Measurements from ENCODE around the gene C2CD2L.
"Not testable (repeated sequence)": the region's sequence is repeated elsewhere in the genome, so short reads cannot be mapped to it uniquely, and the experiment has no call there.

C2CD2L gene

GRCh38 chr11:119103161-119103664, 3.9 kb upstream of the C2CD2L start:
- not testable (repeated sequence) for H3K9me3 Mint-ChIP-seq (ENCODE audit: low read depth); H3K36me3 Mint-ChIP-seq; H3K27me3 Mint-ChIP-seq
- Mint-ChIP-seq H3K27ac (peak overlapping the region; percentile 100), H3K4me3 (peak overlapping the region; percentile 98), H3K4me1 (ENCODE audit: low read depth) (peaks cover 46% of the 10 kb centered on the region)

- peak overlapping the region; percentile 81 for H3K27ac Mint-ChIP-seq
- H3K9me3 Mint-ChIP-seq (ENCODE audit: low read depth) = no peaks in the 10 kb centered on the region
- peaks cover 3% of the 10 kb centered on the region for H3K36me3 Mint-ChIP-seq
- no peaks in the 10 kb centered on the region for H3K27me3 Mint-ChIP-seq
- peaks cover 48% of the 10 kb centered on the region for H3K4me1 Mint-ChIP-seq (ENCODE audit: low read depth)
- H3K4me3 Mint-ChIP-seq = peak overlapping the region; percentile 98
These were observed 3.4 kb upstream of the C2CD2L start for GRCh38 chr11:119103793-119104192.

GRCh38 chr11:119107538-119108145, 498 bp downstream of the C2CD2L start:
- Mint-ChIP-seq H3K36me3 (peaks cover 9% of the 10 kb centered on the region), H3K4me1 (ENCODE audit: low read depth) (peaks cover 48% of the 10 kb centered on the region), H3K4me3 (peak overlapping the region; percentile 94), H3K9me3 (ENCODE audit: low read depth) (no peaks in the 10 kb centered on the region), H3K27me3 (no peaks in the 10 kb centered on the region), H3K27ac (peak overlapping the region; percentile 76)

- peaks cover 50% of the 10 kb centered on the region for H3K4me1 Mint-ChIP-seq (ENCODE audit: low read depth)
- H3K36me3 Mint-ChIP-seq = peaks cover 9% of the 10 kb centered on the region
- H3K9me3 Mint-ChIP-seq (ENCODE audit: low read depth) = no peaks in the 10 kb centered on the region
- H3K27me3 Mint-ChIP-seq = no peaks in the 10 kb centered on the region
- peak overlapping the region; percentile 94 for H3K4me3 Mint-ChIP-seq
- peak overlapping the region; percentile 76 for H3K27ac Mint-ChIP-seq
These were observed 1.2 kb downstream of the C2CD2L start for GRCh38 chr11:119108146-119108856.

- Mint-ChIP-seq H3K9me3 (ENCODE audit: low read depth) (no peaks in the 10 kb centered on the region), H3K36me3 (peaks cover 9% of the 10 kb centered on the region), H3K27ac (peak overlapping the region; percentile 76), H3K27me3 (no peaks in the 10 kb centered on the region), H3K4me1 (ENCODE audit: low read depth) (peaks cover 48% of the 10 kb centered on the region), H3K4me3 (peak overlapping the region; percentile 94)
These were observed 1.7 kb downstream of the C2CD2L start for GRCh38 chr11:119108857-119109221.

- Mint-ChIP-seq H3K4me1 (ENCODE audit: low read depth) (peaks cover 48% of the 10 kb centered on the region), H3K27ac (peak overlapping the region; percentile 81), H3K4me3 (peak overlapping the region; percentile 94), H3K36me3 (peaks cover 9% of the 10 kb centered on the region), H3K27me3 (no peaks in the 10 kb centered on the region), H3K9me3 (ENCODE audit: low read depth) (no peaks in the 10 kb centered on the region)
These were observed 2.7 kb downstream of the C2CD2L start for GRCh38 chr11:119109843-119110242.

GRCh38 chr11:119110439-119110838, 3.3 kb downstream of the C2CD2L start:
- Mint-ChIP-seq H3K9me3 (ENCODE audit: low read depth) (no peaks in the 10 kb centered on the region), H3K27me3 (no peaks in the 10 kb centered on the region), H3K27ac (peak overlapping the region; percentile 81), H3K4me3 (peak overlapping the region; percentile 9), H3K36me3 (peaks cover 13% of the 10 kb centered on the region), H3K4me1 (ENCODE audit: low read depth) (peaks cover 49% of the 10 kb centered on the region)

GRCh38 chr11:119111361-119111925, 4.3 kb downstream of the C2CD2L start:
- Mint-ChIP-seq H3K4me3 (no peak overlapping the region), H3K9me3 (ENCODE audit: low read depth) (no peaks in the 10 kb centered on the region), H3K27me3 (no peaks in the 10 kb centered on the region), H3K27ac (peak overlapping the region; percentile 38), H3K36me3 (peaks cover 17% of the 10 kb centered on the region), H3K4me1 (ENCODE audit: low read depth) (peaks cover 54% of the 10 kb centered on the region)

GRCh38 chr11:119112314-119113020, 5.3 kb downstream of the C2CD2L start:
- no peaks in the 10 kb centered on the region for H3K27me3 Mint-ChIP-seq
- H3K4me1 Mint-ChIP-seq (ENCODE audit: low read depth) = peaks cover 53% of the 10 kb centered on the region
- no peaks in the 10 kb centered on the region for H3K9me3 Mint-ChIP-seq (ENCODE audit: low read depth)
- no peak overlapping the region for H3K4me3 Mint-ChIP-seq
- peak overlapping the region; percentile 52 for H3K27ac Mint-ChIP-seq
- peaks cover 17% of the 10 kb centered on the region for H3K36me3 Mint-ChIP-seq

- Mint-ChIP-seq H3K27ac (peak overlapping the region; percentile 72), H3K9me3 (ENCODE audit: low read depth) (no peaks in the 10 kb centered on the region), H3K27me3 (no peaks in the 10 kb centered on the region), H3K4me1 (ENCODE audit: low read depth) (peaks cover 48% of the 10 kb centered on the region), H3K36me3 (peaks cover 17% of the 10 kb centered on the region), H3K4me3 (no peak overlapping the region)
These were observed 6.6 kb downstream of the C2CD2L start for GRCh38 chr11:119113716-119114115.

- no peak overlapping the region for H3K4me3 Mint-ChIP-seq
- H3K27me3 Mint-ChIP-seq = no peaks in the 10 kb centered on the region
- no peaks in the 10 kb centered on the region for H3K9me3 Mint-ChIP-seq (ENCODE audit: low read depth)
- H3K27ac Mint-ChIP-seq = peak overlapping the region; percentile 72
- H3K4me1 Mint-ChIP-seq (ENCODE audit: low read depth) = peaks cover 41% of the 10 kb centered on the region
- H3K36me3 Mint-ChIP-seq = peaks cover 17% of the 10 kb centered on the region
These were observed 7.2 kb downstream of the C2CD2L start for GRCh38 chr11:119114351-119114750.

GRCh38 chr11:119115484-119116234, 8.5 kb downstream of the C2CD2L start:
- Mint-ChIP-seq H3K36me3 (peaks cover 14% of the 10 kb centered on the region), H3K9me3 (ENCODE audit: low read depth) (no peaks in the 10 kb centered on the region), H3K27ac (peak overlapping the region; percentile 98), H3K4me1 (ENCODE audit: low read depth) (peaks cover 37% of the 10 kb centered on the region), H3K4me3 (peak overlapping the region; percentile 83), H3K27me3 (no peaks in the 10 kb centered on the region)

- peaks cover 14% of the 10 kb centered on the region for H3K36me3 Mint-ChIP-seq
- H3K4me1 Mint-ChIP-seq (ENCODE audit: low read depth) = peaks cover 40% of the 10 kb centered on the region
- peak overlapping the region; percentile 98 for H3K27ac Mint-ChIP-seq
- H3K4me3 Mint-ChIP-seq = peak overlapping the region; percentile 83
- no peaks in the 10 kb centered on the region for H3K9me3 Mint-ChIP-seq (ENCODE audit: low read depth)
- no peaks in the 10 kb centered on the region for H3K27me3 Mint-ChIP-seq
These were observed 9.1 kb downstream of the C2CD2L start for GRCh38 chr11:119116235-119116594.

- no peaks in the 10 kb centered on the region for H3K9me3 Mint-ChIP-seq (ENCODE audit: low read depth)
- peaks cover 40% of the 10 kb centered on the region for H3K4me1 Mint-ChIP-seq (ENCODE audit: low read depth)
- peak overlapping the region; percentile 86 for H3K27ac Mint-ChIP-seq
- no peaks in the 10 kb centered on the region for H3K27me3 Mint-ChIP-seq
- H3K4me3 Mint-ChIP-seq = peak overlapping the region; percentile 83
- peaks cover 11% of the 10 kb centered on the region for H3K36me3 Mint-ChIP-seq
These were observed 9.5 kb downstream of the C2CD2L start for GRCh38 chr11:119116601-119117000.

Measured in activated naive CD8-positive, alpha-beta T cell (primary cell).